Neural progenitor cell (in vitro differentiated cells): Measurements from ENCODE around the gene PRR35. TPM values are rescaled to one million over a fixed set of nuclear protein-coding genes. Genes with fewer than 3 reads are reported as not detected.

Experiments
- DNase-seq: peaks from one replicate; pipeline ENCODE4 v3.0.0-alpha.2; 2016; ENCODE audit warnings: low spot score
- H2AFZ ChIP-seq: fragments of 200-600 bp; sonication (generic); replicated peaks from 2 replicates; pipeline ENCODE4 v1.6.1; 2016; ENCODE audit warnings: antibody characterized with exemption
- H3F3A ChIP-seq: fragments of 200-600 bp; sonication (generic); 2 replicates; pipeline ENCODE4 v1.6.1; 2016; ENCODE audit warnings: antibody characterized with exemption, low read depth
- H3K27ac ChIP-seq: fragments of 200-600 bp; sonication (generic); 2 replicates; pipeline ENCODE4 v1.5.1; 2016; ENCODE audit warnings: mild to moderate bottlenecking
- H3K27me3 ChIP-seq: fragments of 200-600 bp; sonication (generic); 2 replicates; pipeline ENCODE4 v1.6.1; 2016; ENCODE audit warnings: mild to moderate bottlenecking, moderate library complexity
- H3K36me3 ChIP-seq: fragments of 200-600 bp; sonication (generic); 2 replicates; pipeline ENCODE4 v1.5.1; 2016
- H3K4me1 ChIP-seq: fragments of 200-600 bp; sonication (generic); 2 replicates; pipeline ENCODE4 v1.6.1; 2016; ENCODE audit warnings: mixed run types
- H3K4me2 ChIP-seq: fragments of 200-600 bp; sonication (generic); 2 replicates; pipeline ENCODE4 v1.6.1; 2016
- H3K4me3 ChIP-seq: fragments of 200-600 bp; sonication (generic); 2 replicates; pipeline ENCODE4 v1.5.1; 2016
- H3K79me2 ChIP-seq: fragments of 200-600 bp; sonication (generic); 2 replicates; pipeline ENCODE4 v1.6.1; 2016; ENCODE audit warnings: low read depth
- H3K9ac ChIP-seq: fragments of 200-600 bp; sonication (generic); 2 replicates; pipeline ENCODE4 v1.6.1; 2016
- H3K9me3 ChIP-seq: fragments of 200-600 bp; sonication (generic); 2 replicates; pipeline ENCODE4 v1.5.1; 2016; ENCODE audit warnings: low read depth
- H4K20me1 ChIP-seq: fragments of 200-600 bp; sonication (generic); 2 replicates; pipeline ENCODE4 v1.6.1; 2016; ENCODE audit warnings: low read depth
- H3K27ac Mint-ChIP-seq: 3 replicates; pipeline ENCODE4 v1.8.0; 2021; ENCODE audit warnings: mixed read lengths
- H3K27me3 Mint-ChIP-seq: 2 replicates; pipeline ENCODE4 v1.8.0; 2022; ENCODE audit warnings: low read depth, mild to moderate bottlenecking, inconsistent platforms, moderate library complexity, mixed read lengths; ENCODE audit not compliant: insufficient read depth
- H3K36me3 Mint-ChIP-seq: 3 replicates; pipeline ENCODE4 v1.8.0; 2021; ENCODE audit warnings: mixed read lengths
- H3K4me1 Mint-ChIP-seq: 3 replicates; pipeline ENCODE4 v1.8.0; 2021; ENCODE audit warnings: mixed read lengths
- H3K4me3 Mint-ChIP-seq: 3 replicates; pipeline ENCODE4 v1.8.0; 2021; ENCODE audit warnings: mild to moderate bottlenecking, moderate library complexity, mixed read lengths
- H3K9me3 Mint-ChIP-seq: 3 replicates; pipeline ENCODE4 v1.8.0; 2020; ENCODE audit warnings: mixed read lengths
- CTCF ChIP-seq: fragments of 200-600 bp; sonication (generic); IDR thresholded peaks from 2 replicates; pipeline ENCODE4 v1.5.1; 2017; ENCODE audit warnings: antibody characterized with exemption, mild to moderate bottlenecking
- EZH2 ChIP-seq: fragments of 200-600 bp; sonication (generic); IDR thresholded peaks from 2 replicates; pipeline ENCODE4 v1.6.1; 2017; ENCODE audit warnings: antibody characterized with exemption, mild to moderate bottlenecking, moderate library complexity
- EZH2phosphoT487 ChIP-seq: fragments of 200-600 bp; sonication (generic); IDR thresholded peaks from 2 replicates; pipeline ENCODE4 v1.6.1; 2017; ENCODE audit warnings: antibody characterized with exemption
- total RNA-seq: library from RNA; depleted of rRNA; stranded (reverse); fragments of >200 nt; gene quantifications from 2 replicates; pipeline ENCODE4 v1.2.3, GENCODE V29; 2015; ENCODE audit warnings: low replicate concordance

The PRR35 gene
- total RNA-seq, 1 donor from 2014 or later: not detected

DNA sequence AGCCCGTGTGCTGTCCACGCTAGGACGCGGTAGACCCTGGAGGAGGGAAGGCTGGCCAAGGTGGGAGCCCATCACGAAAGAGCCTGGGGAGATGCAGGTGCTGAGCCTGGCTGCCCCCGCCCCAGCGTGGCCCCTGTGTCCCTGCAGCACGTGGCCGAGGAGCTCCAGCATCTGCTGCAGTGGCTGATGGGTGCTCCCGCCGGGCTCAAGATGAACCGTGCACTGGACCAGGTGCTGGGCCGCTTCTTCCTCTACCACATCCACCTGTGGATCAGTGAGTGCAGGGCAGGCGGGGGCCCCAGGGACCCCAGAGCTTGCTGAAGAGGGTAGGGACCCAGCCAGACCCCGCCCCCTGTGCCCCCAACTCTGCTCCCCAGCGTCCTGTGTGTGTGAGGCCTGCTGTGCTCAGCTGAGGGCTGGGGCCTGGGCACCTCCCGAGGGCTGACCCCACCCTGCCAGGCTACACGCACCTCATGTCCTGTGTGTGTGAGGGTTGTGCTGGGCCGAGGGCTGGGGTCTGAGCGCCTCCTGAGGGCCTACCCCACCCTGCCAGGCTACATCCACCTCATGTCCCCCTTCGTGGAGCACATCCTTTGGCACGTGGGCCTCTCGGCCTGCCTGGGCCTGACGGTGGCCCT lies 18.2 kb downstream of the PRR35 start:
- H3K4me3 ChIP-seq: no peak overlapping the region
- H3K36me3 Mint-ChIP-seq: no peaks in the 10 kb centered on the region
- peaks cover 1% of the 10 kb centered on the region for H3K27me3 ChIP-seq
- H3F3A ChIP-seq: peaks cover 10% of the 10 kb centered on the region
- no peak overlapping the region for H2AFZ ChIP-seq
- no peak overlapping the region for H3K4me3 Mint-ChIP-seq
- no peaks in the 10 kb centered on the region for H3K36me3 ChIP-seq
- peaks cover 2% of the 10 kb centered on the region for H3K27me3 Mint-ChIP-seq
- no peaks in the 10 kb centered on the region for H3K4me1 ChIP-seq
- H3K9ac ChIP-seq: no peak overlapping the region
- peak overlapping the region; percentile 58 for H3K4me2 ChIP-seq
- no peaks in the 10 kb centered on the region for H3K9me3 Mint-ChIP-seq
- no peaks in the 10 kb centered on the region for H3K9me3 ChIP-seq
- H3K27ac Mint-ChIP-seq: no peak overlapping the region
- no peaks in the 10 kb centered on the region for H3K79me2 ChIP-seq
- H3K27ac ChIP-seq: no peak overlapping the region
- peaks cover 3% of the 10 kb centered on the region for H3K4me1 Mint-ChIP-seq
- no peak for DNase-seq
- TF ChIP-seq CTCF: no peak
- TF ChIP-seq EZH2phosphoT487: no peak
- TF ChIP-seq EZH2: no peak
- peaks cover 34% of the 10 kb centered on the region for H4K20me1 ChIP-seq

GRCh38 chr16:578870-579405 lies 18.7 kb downstream of the PRR35 start:
- Histone ChIP-seq H3K9me3 (no peaks in the 10 kb centered on the region), H4K20me1 (peaks cover 40% of the 10 kb centered on the region), H3K36me3 (no peaks in the 10 kb centered on the region), H3K27me3 (peaks cover 7% of the 10 kb centered on the region), H2AFZ (no peak overlapping the region), H3K79me2 (no peaks in the 10 kb centered on the region), H3F3A (peaks cover 15% of the 10 kb centered on the region), H3K4me1 (no peaks in the 10 kb centered on the region), H3K9ac (no peak overlapping the region), H3K4me2 (peak overlapping the region; percentile 58), H3K27ac (no peak overlapping the region), H3K4me3 (no peak overlapping the region)
- Mint-ChIP-seq H3K27ac (no peak overlapping the region), H3K36me3 (no peaks in the 10 kb centered on the region), H3K4me1 (peaks cover 3% of the 10 kb centered on the region), H3K9me3 (no peaks in the 10 kb centered on the region), H3K27me3 (peaks cover 2% of the 10 kb centered on the region), H3K4me3 (no peak overlapping the region)
- peak; percentile 89 for DNase-seq
- TF ChIP-seq EZH2phosphoT487: no peak
- TF ChIP-seq CTCF: peak; percentile 82
- TF ChIP-seq EZH2: no peak

GRCh38 chr16:580141-580945 lies 20.1 kb downstream of the PRR35 start:
- H3K36me3 ChIP-seq: no peaks in the 10 kb centered on the region
- peaks cover 15% of the 10 kb centered on the region for H3K27me3 ChIP-seq
- Mint-ChIP-seq H3K27ac (no peak overlapping the region), H3K4me1 (peaks cover 3% of the 10 kb centered on the region), H3K27me3 (peaks cover 2% of the 10 kb centered on the region), H3K36me3 (no peaks in the 10 kb centered on the region), H3K4me3 (no peak overlapping the region), H3K9me3 (no peaks in the 10 kb centered on the region)
- peaks cover 15% of the 10 kb centered on the region for H3F3A ChIP-seq
- H3K4me3 ChIP-seq: no peak overlapping the region
- H2AFZ ChIP-seq: no peak overlapping the region
- TF ChIP-seq CTCF (no peak), EZH2phosphoT487 (no peak), EZH2 (no peak)
- DNase-seq: no peak
- peaks cover 46% of the 10 kb centered on the region for H4K20me1 ChIP-seq
- H3K27ac ChIP-seq: no peak overlapping the region
- no peaks in the 10 kb centered on the region for H3K79me2 ChIP-seq
- no peaks in the 10 kb centered on the region for H3K9me3 ChIP-seq
- H3K4me1 ChIP-seq: peaks cover 2% of the 10 kb centered on the region
- no peak overlapping the region for H3K4me2 ChIP-seq
- no peak overlapping the region for H3K9ac ChIP-seq
